B cell (primary cell): ENCODE results near the gene ZNF253. TPM values are rescaled to one million over a fixed set of nuclear protein-coding genes. Genes with fewer than 3 reads are reported as not detected.

Experiments
- ATAC-seq: fragments of 200-7000 bp; cut with Tn5 transposase; one replicate; pipeline ENCODE4 v1.10.0; 2021; ENCODE audit warnings: low read depth, mild to moderate bottlenecking, moderate number of reproducible peaks, moderate library complexity
- CTCF ChIA-PET: fragments of 350-600 bp; sonication (Branson Sonifier 250); formaldehyde crosslinking; loops from one replicate; lab custom pipeline; 2021; ENCODE audit warnings: antibody characterized with exemption, inconsistent platforms; lab: Charles Lee
- POLR2A ChIA-PET: fragments of 350-600 bp; sonication (Branson Sonifier 250); formaldehyde crosslinking; loops from one replicate; lab custom pipeline; 2021; ENCODE audit warnings: antibody characterized with exemption; lab: Charles Lee
- DNase-seq: peaks from one replicate; pipeline ENCODE4 v3.0.0; 2013
- H2AFZ ChIP-seq: 2 replicates; pipeline ENCODE4 v1.6.1; 2012; ENCODE audit warnings: mild to moderate bottlenecking, low read depth, low read length; ENCODE audit not compliant: insufficient read depth, poor library complexity, severe bottlenecking
- H3K27ac ChIP-seq, 2 donors: 1 replicate in 1 of 2; 2 replicates in 1 of 2; pipeline ENCODE4 v1.5.1; 2012 to 2013; ENCODE audit warnings: low read length in 2 of 2, mild to moderate bottlenecking in 2 of 2, moderate library complexity in 1 of 2
- H3K27me3 ChIP-seq, 4 experiments: fragments of 200-600 bp in 1 of 4; sonication (generic) in 1 of 4; replicated peaks in 1 of 4; 1 replicate in 2 of 4; 2 replicates in 2 of 4; pipeline versions ENCODE4 v1.6.1 to v1.7.0; 2013 to 2016; ENCODE audit warnings: low read length in 3 of 4, mild to moderate bottlenecking in 2 of 4, mixed read lengths in 1 of 4, moderate library complexity in 1 of 4; ENCODE audit not compliant: insufficient read depth in 4 of 4, control insufficient read depth in 3 of 4; ENCODE audit errors: control extremely low read depth in 1 of 4
- H3K36me3 ChIP-seq, 2 experiments: replicated peaks in 1 of 2; 1 replicate in 1 of 2; 2 replicates in 1 of 2; pipeline versions ENCODE4 v1.6.1 to v1.7.1; 2013; ENCODE audit warnings: low read length in 1 of 2; ENCODE audit not compliant: insufficient read depth in 2 of 2, control insufficient read depth in 1 of 2; ENCODE audit errors: control extremely low read depth in 1 of 2, extremely low read depth in 1 of 2
- H3K4me1 ChIP-seq, 2 donors: fragments of 200-600 bp in 1 of 2; sonication (generic) in 1 of 2; 1 replicate in 1 of 2; 2 replicates in 1 of 2; pipeline versions ENCODE4 v1.5.1 to v1.6.1; 2013 to 2017; ENCODE audit warnings: low read length in 2 of 2; ENCODE audit not compliant: control insufficient read depth in 2 of 2, insufficient read depth in 2 of 2
- H3K4me2 ChIP-seq: replicated peaks from 2 replicates; pipeline ENCODE3; 2012; ENCODE audit warnings: mild to moderate bottlenecking, low read depth, low read length; ENCODE audit not compliant: poor library complexity, severe bottlenecking
- H3K4me3 ChIP-seq, 5 experiments: fragments of 200-600 bp in 1 of 5; sonication (generic) in 1 of 5; 1 replicate in 3 of 5; 2 replicates in 2 of 5; pipeline versions ENCODE4 v1.5.1 to v1.7.0; 2011 to 2016; ENCODE audit warnings: low read length in 4 of 5, mild to moderate bottlenecking in 4 of 5, low read depth in 2 of 5, control low read depth in 1 of 5, moderate library complexity in 1 of 5; ENCODE audit not compliant: insufficient read depth in 1 of 5; ENCODE audit errors: control extremely low read depth in 1 of 5, extremely low read depth in 1 of 5
- H3K79me2 ChIP-seq: fragments of 200-600 bp; sonication (generic); one replicate; pipeline ENCODE4 v1.6.0; 2016; ENCODE audit warnings: low read length; ENCODE audit not compliant: control insufficient read depth, insufficient read depth
- H3K9ac ChIP-seq: fragments of 200-600 bp; sonication (generic); 2 replicates; pipeline ENCODE4 v1.6.1; 2017; ENCODE audit warnings: mild to moderate bottlenecking, low read length, moderate library complexity
- H3K9me3 ChIP-seq, 3 donors: one replicate each; pipeline versions ENCODE4 v1.6.1 to v1.7.1; 2013; ENCODE audit warnings: low read length in 2 of 3; ENCODE audit not compliant: control insufficient read depth in 2 of 3, insufficient read depth in 1 of 3; ENCODE audit errors: control extremely low read depth in 1 of 3
- H4K20me1 ChIP-seq: 2 replicates; pipeline ENCODE4 v1.6.0; 2012; ENCODE audit warnings: mild to moderate bottlenecking, low read length; ENCODE audit not compliant: insufficient read depth, control insufficient read depth, poor library complexity, severe bottlenecking
- H3K27ac Mint-ChIP-seq: one replicate; pipeline ENCODE4 v1.8.0; 2021; ENCODE audit warnings: mixed read lengths
- H3K27me3 Mint-ChIP-seq: one replicate; pipeline ENCODE4 v1.8.0; 2021; ENCODE audit warnings: mixed read lengths
- H3K4me1 Mint-ChIP-seq: one replicate; pipeline ENCODE4 v1.8.0; 2021; ENCODE audit warnings: mixed read lengths
- H3K4me3 Mint-ChIP-seq: one replicate; pipeline ENCODE4 v1.8.0; 2021; ENCODE audit warnings: mixed read lengths
- H3K9me3 Mint-ChIP-seq: one replicate; pipeline ENCODE4 v1.8.0; 2022; ENCODE audit warnings: mixed read lengths; ENCODE audit not compliant: insufficient read depth
- EZH2 ChIP-seq: IDR thresholded peaks from 2 replicates; pipeline ENCODE4 v1.6.1; 2012; ENCODE audit warnings: borderline replicate concordance, low read depth, mild to moderate bottlenecking, moderate library complexity, low read length; ENCODE audit not compliant: insufficient read depth, poor library complexity, severe bottlenecking
- WGBS: methylation state at CpG from one replicate; pipeline ENCODE4 v1.1.5; 2013; ENCODE audit warnings: missing lambda C conversion rate; ENCODE audit not compliant: insufficient coverage; 5-methylcytosine and 5-hydroxymethylcytosine counted together
- intact Hi-C: fragments of 100-400 bp; cut with micrococcal nuclease; formaldehyde crosslinking; loops from one replicate; pipeline ENCODE4 v1.10.0; 2022
- polyA plus RNA-seq: library from polyadenylated mRNA; depleted of rRNA; stranded (reverse); fragments of >200 nt; gene quantifications from 2 replicates; pipeline ENCODE4 v1.2.3, GENCODE V29; 2012
- total RNA-seq, 2 donors: library from RNA; stranded (reverse); fragments of 120-200 nt in 1 of 2; gene quantifications; 1 replicate in 1 of 2; 2 replicates in 1 of 2; pipeline versions ENCODE4 v1.2.3 to v1.2.4, GENCODE V29; 2013 to 2022
- TF ChIP-seq, protein P1 (sequence below): fragments of 200-600 bp; IDR thresholded peaks from one replicate; pipeline ENCODE4 v1.8.0; 2022; ENCODE audit warnings: antibody characterized with exemption, mild to moderate bottlenecking

Gene ZNF253
- total and polyA plus RNA-seq, 2 donors (not counting 1 experiment from before 2014, with no cell fraction given): 5.5 to 28.6 TPM

- peak overlapping the region; percentile 99 for H3K4me3 Mint-ChIP-seq
- Histone ChIP-seq H3K79me2 (peaks cover 63% of the 10 kb centered on the region), H4K20me1 (no peaks in the 10 kb centered on the region), H3K4me1 (peaks cover 40 to 48% of the 10 kb centered on the region in 2 donors), H3K27ac (peak overlapping the region; percentile 97 to 99), H3K27me3 (no peaks in the 10 kb centered on the region), H3K36me3 (peaks cover 5 to 9% of the 10 kb centered on the region in 2 experiments), H2AFZ (peak overlapping the region; percentile 95), H3K4me3 (peak overlapping the region; percentile 74 to 100 (median 91)), H3K4me2 (peak overlapping the region; percentile 87), H3K9me3 (peaks cover 4 to 27% (median 6%) of the 10 kb centered on the region in 3 donors), H3K9ac (peak overlapping the region; percentile 100)
- WGBS: 11% methylated on average over 9 of the region's 17 CpGs
- no peaks in the 10 kb centered on the region for H3K27me3 Mint-ChIP-seq
- DNase-seq (no peak), ATAC-seq (no peak)
- CTCF ChIA-PET: interaction anchor here (0.9 to 2.2 kb wide), 9 partner anchors 8 to 79 kb away, joined by 3 to 9 read pairs (median 4); partner anchors contain the start of gene ZNF253
- peaks cover 52% of the 10 kb centered on the region for H3K4me1 Mint-ChIP-seq
- peak overlapping the region; percentile 99 for H3K27ac Mint-ChIP-seq
- POLR2A ChIA-PET: interaction anchor here (1.0 to 2.5 kb wide), 11 partner anchors 8 to 305 kb away, joined by 3 to 33 read pairs (median 10); partner anchors contain the start of genes ATP13A1, NDUFA13, ZNF101 and ZNF253
- intact Hi-C loops: loop anchor here (1.0 to 5.0 kb wide), 6 partner anchors 44 to 204 kb away; partner anchors contain the start of genes PBX4, ZNF101, ZNF14 and ZNF253
- no peak for TF ChIP-seq EZH2
- TF ChIP-seq, protein P1, sequence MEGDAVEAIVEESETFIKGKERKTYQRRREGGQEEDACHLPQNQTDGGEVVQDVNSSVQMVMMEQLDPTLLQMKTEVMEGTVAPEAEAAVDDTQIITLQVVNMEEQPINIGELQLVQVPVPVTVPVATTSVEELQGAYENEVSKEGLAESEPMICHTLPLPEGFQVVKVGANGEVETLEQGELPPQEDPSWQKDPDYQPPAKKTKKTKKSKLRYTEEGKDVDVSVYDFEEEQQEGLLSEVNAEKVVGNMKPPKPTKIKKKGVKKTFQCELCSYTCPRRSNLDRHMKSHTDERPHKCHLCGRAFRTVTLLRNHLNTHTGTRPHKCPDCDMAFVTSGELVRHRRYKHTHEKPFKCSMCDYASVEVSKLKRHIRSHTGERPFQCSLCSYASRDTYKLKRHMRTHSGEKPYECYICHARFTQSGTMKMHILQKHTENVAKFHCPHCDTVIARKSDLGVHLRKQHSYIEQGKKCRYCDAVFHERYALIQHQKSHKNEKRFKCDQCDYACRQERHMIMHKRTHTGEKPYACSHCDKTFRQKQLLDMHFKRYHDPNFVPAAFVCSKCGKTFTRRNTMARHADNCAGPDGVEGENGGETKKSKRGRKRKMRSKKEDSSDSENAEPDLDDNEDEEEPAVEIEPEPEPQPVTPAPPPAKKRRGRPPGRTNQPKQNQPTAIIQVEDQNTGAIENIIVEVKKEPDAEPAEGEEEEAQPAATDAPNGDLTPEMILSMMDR: no peak
- peaks cover 3% of the 10 kb centered on the region for H3K9me3 Mint-ChIP-seq
These were observed 44.8 kb upstream of the ZNF253 start for GRCh38 chr19:19820774-19821320.
